Mucosa of rectum (tissue), 2 donors: ENCODE results near the gene EIF3A.

ENCODE experiments used
- H3K27ac ChIP-seq, 2 donors: one replicate each; pipeline ENCODE4 v1.7.0; 2013; ENCODE audit warnings: inconsistent platforms in 2 of 2, low read depth in 2 of 2, low read length in 2 of 2
- H3K27me3 ChIP-seq, 2 donors: one replicate each; pipeline ENCODE4 v1.7.0; 2013; ENCODE audit warnings: low read length in 2 of 2; ENCODE audit not compliant: control insufficient read depth in 2 of 2, insufficient read depth in 2 of 2
- H3K36me3 ChIP-seq, 2 donors: one replicate each; pipeline ENCODE4 v1.7.0; 2013; ENCODE audit warnings: low read length in 2 of 2; ENCODE audit not compliant: control insufficient read depth in 2 of 2, insufficient read depth in 2 of 2
- H3K4me1 ChIP-seq, 2 donors: one replicate each; pipeline ENCODE4 v1.7.0; 2013; ENCODE audit warnings: low read length in 2 of 2, mild to moderate bottlenecking in 1 of 2; ENCODE audit not compliant: control insufficient read depth in 2 of 2, insufficient read depth in 2 of 2
- H3K4me3 ChIP-seq, 2 donors: one replicate each; pipeline ENCODE4 v1.7.0; 2013; ENCODE audit warnings: low read length in 2 of 2
- H3K9ac ChIP-seq, 2 donors: one replicate each; pipeline ENCODE4 v1.7.0; 2013; ENCODE audit warnings: low read length in 2 of 2, low read depth in 1 of 2, mild to moderate bottlenecking in 1 of 2
- H3K9me3 ChIP-seq, 2 donors: one replicate each; pipeline ENCODE4 v1.7.0; 2013; ENCODE audit warnings: low read length in 2 of 2; ENCODE audit not compliant: control insufficient read depth in 2 of 2
- donor health status: healthy.
- donor health status: Normal muscosa, but diverticular disease.

EIF3A gene

DNA sequence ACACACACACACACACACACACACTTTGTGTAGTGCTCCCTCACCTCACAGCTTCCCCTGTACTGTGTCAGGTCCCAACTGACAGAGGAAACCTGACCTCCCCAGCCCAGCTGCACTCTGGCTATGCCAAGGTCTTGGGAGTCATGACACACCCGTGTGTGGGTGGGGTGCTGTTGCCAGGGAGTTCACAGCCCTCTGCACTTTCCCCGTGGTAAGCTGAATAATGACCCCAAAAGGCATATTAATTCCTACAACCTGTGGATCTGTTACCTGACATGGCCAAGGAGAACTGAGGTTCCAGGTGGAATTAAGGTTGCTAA, 60.0 kb downstream of the EIF3A start:
- Histone ChIP-seq H3K27ac (no peak overlapping the region), H3K9ac (no peak overlapping the region), H3K4me1 (no peaks in the 10 kb centered on the region), H3K27me3 (peaks cover 0 to 3% of the 10 kb centered on the region in 2 donors), H3K36me3 (no peaks in the 10 kb centered on the region), H3K4me3 (no peak overlapping the region), H3K9me3 (no peaks in the 10 kb centered on the region)

DNA sequence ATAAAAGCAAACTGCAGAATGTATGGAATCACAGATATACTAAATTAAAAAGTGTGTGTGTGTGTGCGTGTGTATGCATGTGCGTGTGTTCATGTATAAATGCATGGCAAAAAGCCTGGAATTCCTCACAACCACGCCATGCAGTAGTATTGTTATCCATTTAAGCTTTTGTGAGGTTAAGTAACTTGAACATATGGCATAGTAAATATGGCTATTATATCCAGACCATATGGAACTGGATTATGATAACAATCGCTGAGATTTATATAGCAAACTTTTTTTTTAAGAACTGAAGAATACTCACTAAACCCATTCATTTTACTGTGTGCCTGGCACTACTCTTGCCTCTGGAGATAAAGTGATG, 73.4 kb downstream of the EIF3A start:
- no peaks in the 10 kb centered on the region for H3K27me3 ChIP-seq
- no peaks in the 10 kb centered on the region for H3K36me3 ChIP-seq
- no peak overlapping the region for H3K27ac ChIP-seq

DNA sequence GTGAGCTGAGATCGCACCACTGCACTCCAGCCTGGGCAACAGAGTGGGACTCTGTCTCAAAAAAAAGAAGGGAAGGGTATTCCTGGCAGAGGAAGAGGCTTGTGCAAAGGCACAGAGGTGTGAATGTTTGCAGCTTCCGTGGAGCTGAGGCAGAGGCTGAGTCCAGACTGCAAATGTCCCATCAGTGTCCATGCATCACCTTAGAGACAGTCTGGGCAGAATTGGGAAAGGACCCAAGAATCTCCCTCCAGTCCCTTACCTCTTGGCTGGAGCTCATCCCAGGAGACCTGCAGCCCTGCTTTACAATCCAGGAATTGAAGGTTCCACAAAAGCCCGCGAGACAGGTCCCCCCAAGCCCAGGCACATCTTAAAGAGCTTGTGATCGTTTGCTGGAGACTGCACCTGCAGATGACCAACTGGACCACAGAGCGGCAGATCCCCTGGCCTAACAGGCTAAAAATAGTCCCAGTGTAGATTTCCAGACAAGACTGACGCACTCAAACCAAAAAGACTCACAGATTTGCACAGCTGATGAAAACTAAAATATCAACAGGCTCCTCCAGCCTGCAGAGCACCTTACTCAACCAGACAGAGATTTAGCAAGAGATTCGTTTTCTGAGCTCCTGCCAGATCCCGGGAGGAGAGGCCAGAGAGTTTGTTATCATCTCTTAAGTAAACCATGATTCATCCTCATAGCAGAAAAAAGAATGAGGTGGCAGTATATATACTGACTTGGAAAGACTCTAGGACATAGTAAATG, 74.0 kb downstream of the EIF3A start:
- H3K9me3 ChIP-seq = no peaks in the 10 kb centered on the region
- H3K4me3 ChIP-seq = no peak overlapping the region
- H3K4me1 ChIP-seq = peaks cover 0 to 2% of the 10 kb centered on the region in 2 donors
- no peaks in the 10 kb centered on the region for H3K36me3 ChIP-seq
- no peak overlapping the region for H3K9ac ChIP-seq
- H3K27me3 ChIP-seq = no peaks in the 10 kb centered on the region
- no peak overlapping the region for H3K27ac ChIP-seq

More for the DNA sequence above, 73.4 kb downstream of the EIF3A start:
- Histone ChIP-seq H3K9me3 (no peaks in the 10 kb centered on the region), H3K4me3 (no peak overlapping the region), H3K9ac (no peak overlapping the region), H3K4me1 (peaks cover 0 to 2% of the 10 kb centered on the region in 2 donors)

DNA sequence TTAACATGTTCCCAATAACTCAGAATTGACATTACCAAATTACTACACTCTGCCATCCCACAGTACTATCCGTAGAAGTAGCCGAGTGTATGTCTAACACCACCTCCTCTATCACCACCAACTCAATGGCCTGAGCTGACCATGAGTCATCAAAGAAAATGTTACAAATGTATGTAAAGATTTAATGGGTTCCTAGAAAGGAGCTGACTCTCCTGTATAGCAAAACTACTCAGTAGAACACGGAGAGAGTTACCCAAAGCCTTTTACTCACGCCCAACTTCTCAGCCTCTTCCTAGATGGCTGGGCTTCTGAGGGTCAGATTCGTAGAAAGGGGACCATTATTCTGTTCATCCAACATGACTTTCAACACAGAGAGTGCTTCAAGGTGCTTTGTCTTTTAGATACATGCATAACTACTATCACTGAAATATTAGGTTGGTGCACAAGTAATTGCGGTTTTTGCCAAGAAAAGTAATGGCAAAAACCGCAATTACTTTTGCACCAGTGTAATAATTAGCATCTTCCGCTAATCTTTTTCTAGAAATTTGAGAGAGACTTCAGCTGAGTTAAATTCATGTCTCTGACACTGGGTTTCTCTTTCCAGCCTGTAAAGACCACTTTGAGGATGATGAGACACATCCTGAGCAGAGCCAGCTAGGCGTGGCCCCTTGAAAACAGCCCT, 75.1 kb downstream of the EIF3A start:
- H3K4me1 ChIP-seq = peaks cover 0 to 2% of the 10 kb centered on the region in 2 donors
- no peaks in the 10 kb centered on the region for H3K9me3 ChIP-seq
- no peak overlapping the region for H3K4me3 ChIP-seq
- H3K36me3 ChIP-seq = no peaks in the 10 kb centered on the region
- no peak overlapping the region for H3K9ac ChIP-seq
- H3K27ac ChIP-seq = no peak overlapping the region
- H3K27me3 ChIP-seq = no peaks in the 10 kb centered on the region

DNA sequence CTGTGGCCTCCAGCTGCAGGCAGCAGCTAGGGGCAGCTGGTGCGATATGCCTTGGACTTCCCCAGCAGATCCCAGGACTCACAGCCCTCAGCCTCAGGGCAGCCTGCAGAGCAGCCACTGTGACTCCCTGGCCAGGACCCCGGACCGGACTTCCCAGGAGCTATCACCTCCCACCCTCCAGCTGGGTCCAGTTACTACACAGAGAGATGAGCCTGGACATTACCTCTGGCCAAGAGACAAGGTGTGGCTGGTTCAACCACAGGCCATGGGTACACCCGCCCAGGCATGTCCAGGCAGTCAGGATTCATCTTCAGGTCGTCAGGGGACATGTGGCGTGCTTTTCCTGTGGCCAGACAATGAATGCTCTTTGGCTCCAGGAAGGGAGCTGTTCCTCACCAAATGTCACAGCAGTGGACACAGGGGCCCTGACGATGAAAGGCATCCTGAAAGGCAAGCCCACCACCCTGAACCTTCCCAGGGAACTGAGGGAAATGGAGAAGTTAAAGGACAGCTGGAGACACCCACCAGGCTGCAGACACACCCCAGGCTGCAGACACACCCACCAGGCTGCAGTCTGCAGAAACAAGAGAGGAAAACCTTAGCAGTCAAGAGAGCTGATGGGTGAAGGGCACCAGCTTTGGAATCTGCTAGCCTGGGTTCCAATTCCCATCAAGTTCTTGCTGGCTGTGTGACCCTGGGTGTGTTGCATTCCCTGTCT, 76.9 kb downstream of the EIF3A start:
- Histone ChIP-seq H3K9me3 (no peaks in the 10 kb centered on the region), H3K36me3 (no peaks in the 10 kb centered on the region), H3K27ac (no peak overlapping the region), H3K27me3 (no peaks in the 10 kb centered on the region), H3K9ac (no peak overlapping the region), H3K4me1 (peaks cover 0 to 2% of the 10 kb centered on the region in 2 donors), H3K4me3 (no peak overlapping the region)

DNA sequence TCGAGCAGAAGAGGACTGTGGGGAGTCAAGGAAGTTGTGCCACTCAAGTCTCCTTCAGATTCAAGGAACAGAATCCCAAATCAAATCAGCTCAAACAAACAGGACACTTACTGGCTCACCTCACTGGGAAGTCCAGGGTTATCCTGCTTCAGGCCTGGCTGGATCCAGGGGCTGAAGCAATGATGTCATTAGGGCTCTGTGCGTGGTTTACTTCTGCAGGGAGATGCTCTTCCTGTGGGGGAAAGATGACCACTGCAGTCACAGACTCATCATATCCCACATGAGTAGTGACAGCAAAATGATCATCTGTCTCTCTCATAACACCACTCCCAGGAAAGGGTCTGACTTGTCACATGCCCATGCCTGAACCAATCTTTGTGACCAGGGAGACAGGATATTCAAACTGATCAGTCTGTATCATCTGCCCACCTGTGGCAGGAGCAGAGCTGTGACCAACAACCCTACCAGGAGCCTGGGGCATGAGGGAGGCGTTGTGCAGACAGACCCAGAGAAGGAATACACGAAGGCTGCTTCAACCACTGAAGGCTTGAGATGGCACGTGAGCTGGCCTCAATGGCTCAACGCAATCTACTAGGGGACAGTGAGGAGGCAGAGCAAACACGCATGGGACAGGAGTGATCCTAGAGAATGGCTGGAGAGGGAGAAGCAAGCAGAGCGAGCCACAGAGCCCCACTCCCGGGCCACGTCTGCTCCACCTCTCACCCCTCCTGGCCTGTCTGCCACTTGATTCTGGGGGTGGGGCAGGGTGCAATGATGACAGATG, 78.7 kb downstream of the EIF3A start:
- H3K27me3 ChIP-seq = no peaks in the 10 kb centered on the region
- H3K36me3 ChIP-seq = no peaks in the 10 kb centered on the region
- H3K27ac ChIP-seq = no peak overlapping the region
- no peaks in the 10 kb centered on the region for H3K9me3 ChIP-seq
- peaks cover 0 to under 1% of the 10 kb centered on the region in 2 donors for H3K4me1 ChIP-seq
- H3K4me3 ChIP-seq = no peak overlapping the region
- H3K9ac ChIP-seq = no peak overlapping the region

DNA sequence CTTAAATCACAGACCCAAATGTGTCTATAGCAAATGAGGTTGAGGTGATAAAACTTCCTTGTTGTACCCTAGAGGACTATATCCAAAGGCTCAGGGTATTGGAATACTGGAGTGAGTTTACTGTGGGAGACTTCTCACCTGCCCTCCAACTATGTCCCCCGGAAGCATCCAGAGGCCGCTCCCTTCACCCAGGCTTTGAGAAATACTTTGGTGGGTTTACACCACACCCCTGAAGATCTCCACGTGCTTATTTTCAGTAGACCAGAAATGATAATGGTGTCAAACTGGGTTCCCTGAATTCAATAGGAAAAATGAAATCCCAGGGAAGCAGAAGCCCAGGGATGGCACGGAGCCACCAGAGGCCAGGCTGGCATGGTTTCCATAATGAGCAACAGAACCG, 82.4 kb downstream of the EIF3A start:
- Histone ChIP-seq H3K9ac (no peak overlapping the region), H3K27me3 (no peaks in the 10 kb centered on the region), H3K4me1 (no peaks in the 10 kb centered on the region), H3K36me3 (no peaks in the 10 kb centered on the region), H3K27ac (no peak overlapping the region), H3K9me3 (no peaks in the 10 kb centered on the region), H3K4me3 (no peak overlapping the region)

DNA sequence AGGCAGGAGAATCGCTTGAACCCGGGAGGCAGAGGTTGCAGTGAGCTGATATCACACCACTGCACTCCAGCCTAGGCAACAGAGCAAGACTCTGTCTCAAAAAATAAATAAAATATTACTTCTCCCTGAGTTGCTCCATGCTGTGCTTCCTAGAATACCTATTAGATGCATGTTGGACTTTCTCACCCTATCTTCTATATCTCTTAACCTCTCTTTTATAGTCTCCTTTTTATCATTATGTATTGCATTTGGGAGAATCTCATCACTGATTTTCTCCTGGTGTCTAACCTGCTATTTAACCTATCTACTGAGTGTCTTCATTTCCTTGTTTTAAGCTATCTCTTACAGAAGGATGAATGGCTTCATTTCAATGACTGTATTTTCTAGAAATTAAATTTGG, 83.2 kb downstream of the EIF3A start:
- no peaks in the 10 kb centered on the region for H3K4me1 ChIP-seq
- no peak overlapping the region for H3K27ac ChIP-seq
- no peak overlapping the region for H3K4me3 ChIP-seq
- no peaks in the 10 kb centered on the region for H3K27me3 ChIP-seq
- H3K36me3 ChIP-seq = no peaks in the 10 kb centered on the region
- H3K9ac ChIP-seq = no peak overlapping the region
- H3K9me3 ChIP-seq = no peaks in the 10 kb centered on the region

DNA sequence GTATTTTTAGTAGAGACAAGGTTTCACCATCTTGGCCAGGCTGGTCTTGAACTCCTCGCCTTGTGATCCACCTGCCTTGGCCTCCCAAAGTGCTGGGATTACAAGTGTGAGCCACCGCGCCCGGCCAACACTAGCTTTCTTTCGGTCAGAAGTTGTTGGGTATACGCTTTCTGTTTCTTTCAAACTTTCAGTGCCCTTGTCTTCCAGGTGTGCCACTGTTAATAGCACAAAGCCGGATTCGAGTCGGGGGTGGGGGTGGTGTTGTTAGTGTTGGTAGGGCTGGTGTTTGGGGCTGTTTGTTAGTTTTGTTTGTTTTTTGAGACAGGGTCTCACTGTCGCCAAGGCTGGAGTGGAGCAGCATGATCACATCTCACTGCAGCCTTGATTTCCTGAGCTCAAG, 84.9 kb downstream of the EIF3A start:
- H3K36me3 ChIP-seq = no peaks in the 10 kb centered on the region
- H3K9me3 ChIP-seq = no peaks in the 10 kb centered on the region
- H3K4me1 ChIP-seq = no peaks in the 10 kb centered on the region

DNA sequence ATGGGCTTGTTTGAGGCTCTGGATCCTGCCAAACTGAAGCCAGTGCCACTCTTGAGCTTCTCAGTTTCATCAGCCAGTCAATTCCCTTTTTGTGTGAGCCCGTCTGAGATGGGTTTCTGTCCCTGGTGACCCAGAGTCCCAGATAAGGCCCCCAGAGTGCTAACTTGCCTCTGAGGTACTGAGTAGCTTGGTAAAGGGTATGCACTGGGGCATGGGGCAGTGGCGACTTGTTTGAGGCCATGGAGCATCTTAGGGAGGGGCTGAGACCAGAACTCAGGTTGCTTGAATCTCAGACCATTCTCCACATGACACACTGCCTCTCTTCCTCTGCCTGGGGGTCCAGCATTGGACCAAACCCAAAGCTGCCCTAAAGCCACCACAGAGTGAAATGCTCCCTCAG, 86.3 kb downstream of the EIF3A start:
- Histone ChIP-seq H3K4me3 (no peak overlapping the region), H3K36me3 (no peaks in the 10 kb centered on the region), H3K9ac (no peak overlapping the region), H3K27ac (no peak overlapping the region), H3K27me3 (no peaks in the 10 kb centered on the region), H3K9me3 (no peaks in the 10 kb centered on the region), H3K4me1 (no peaks in the 10 kb centered on the region)

More for the DNA sequence above, 84.9 kb downstream of the EIF3A start:
- Histone ChIP-seq H3K27ac (no peak overlapping the region), H3K27me3 (no peaks in the 10 kb centered on the region), H3K9ac (no peak overlapping the region), H3K4me3 (no peak overlapping the region)
